NCI-H1048 (cell line): Measurements from ENCODE around the gene MMRN2.
"Not testable (repeated sequence)": the region's sequence is repeated elsewhere in the genome, so short reads cannot be mapped to it uniquely, and the experiment has no call there.

ENCODE experiments used
- DNase-seq: peaks from one replicate; lab custom pipeline; 2025; lab: John Stamatoyannopoulos, UW

Gene MMRN2

DNA sequence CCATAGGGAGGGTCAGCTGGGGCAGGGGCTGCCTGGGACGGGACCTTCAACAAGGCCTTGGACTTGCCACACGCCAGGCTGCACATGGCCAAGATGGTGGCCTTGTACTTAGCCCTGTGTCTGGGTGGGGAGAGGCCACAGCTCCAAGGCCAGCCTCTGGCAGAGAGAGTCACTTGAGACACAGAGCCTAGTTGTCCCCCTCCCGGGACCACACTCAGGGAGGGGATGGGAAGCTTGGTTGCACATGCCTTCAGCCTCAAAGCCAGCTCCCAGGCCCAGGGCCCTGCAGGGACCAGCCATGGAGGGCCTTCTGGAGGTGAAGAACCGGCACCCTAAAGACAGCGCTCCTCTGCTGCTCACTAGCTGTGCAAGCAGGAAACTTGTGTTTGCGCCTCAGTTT lies 16.7 kb downstream of the MMRN2 start:
- DNase-seq, result no peak

DNA sequence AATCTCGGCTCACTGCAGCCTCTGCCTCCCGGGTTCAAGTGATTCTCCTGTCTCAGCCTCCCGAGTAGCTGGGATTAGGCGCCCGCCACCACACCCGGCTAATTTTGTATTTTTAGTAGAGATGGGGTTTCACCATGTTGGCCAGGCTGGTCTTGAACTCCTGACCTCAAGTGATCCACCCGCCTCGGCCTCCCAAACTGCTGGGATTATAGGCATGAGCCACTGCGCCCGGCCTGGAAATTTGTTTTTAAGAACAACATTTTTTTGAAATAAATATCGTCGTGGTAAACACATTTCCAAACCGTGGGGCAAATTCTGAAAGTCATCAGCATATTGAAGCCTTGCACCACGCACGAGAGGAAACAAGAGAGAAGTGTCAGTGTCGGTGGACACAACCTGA lies 17.3 kb downstream of the MMRN2 start:
- DNase-seq, result not testable (repeated sequence)

DNA sequence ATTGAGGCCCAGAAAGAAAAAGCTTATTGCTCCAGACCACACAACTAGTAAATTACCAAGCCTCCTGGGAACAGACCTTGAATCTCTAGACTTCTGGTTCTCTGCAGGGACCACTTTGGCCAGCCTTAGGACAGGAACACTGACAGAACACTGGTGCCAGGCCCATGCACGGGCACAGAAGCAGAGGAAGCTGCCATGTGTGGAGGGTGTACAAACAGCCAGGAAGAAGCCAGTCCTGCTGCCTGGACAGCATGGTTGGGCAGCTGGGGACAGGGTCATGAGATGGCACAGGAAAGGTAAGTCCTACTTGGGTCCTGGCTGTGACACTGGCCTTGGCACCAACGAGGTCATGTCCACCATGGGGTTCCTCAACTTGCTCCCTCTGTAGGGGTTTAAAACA lies 19.2 kb downstream of the MMRN2 start:
- no peak for DNase-seq

DNA sequence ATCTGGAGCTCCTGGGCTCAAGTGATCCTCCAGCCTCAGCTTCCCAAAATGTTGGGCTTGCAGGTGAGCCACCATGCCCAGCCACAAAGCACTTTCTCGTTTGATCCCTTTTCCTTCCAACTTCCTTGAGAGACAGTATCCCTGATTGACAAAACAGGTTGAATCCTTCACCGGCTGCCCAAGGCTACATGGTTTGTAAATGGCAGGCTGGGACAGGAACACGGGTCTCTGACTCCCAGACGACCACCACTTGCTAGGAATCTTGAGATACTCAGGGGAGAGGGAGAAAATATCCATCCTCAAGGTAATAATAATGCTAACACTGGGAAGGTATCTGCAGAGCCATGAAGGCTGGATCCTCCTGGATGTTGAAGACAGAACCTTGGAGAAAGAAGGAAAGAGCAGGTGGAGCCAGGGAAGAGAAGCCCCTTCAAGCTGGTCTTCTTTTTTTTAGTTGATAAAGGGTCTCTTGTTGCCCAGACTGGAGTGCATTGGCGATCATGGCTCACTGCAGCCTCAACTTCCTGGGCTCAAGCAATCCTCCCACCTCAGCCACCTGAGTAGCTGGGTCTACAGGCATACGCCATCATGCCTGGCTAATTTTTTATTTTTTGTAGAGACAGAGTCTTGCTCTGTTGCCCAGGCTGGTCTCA lies 19.8 kb downstream of the MMRN2 start:
- no peak for DNase-seq

DNA sequence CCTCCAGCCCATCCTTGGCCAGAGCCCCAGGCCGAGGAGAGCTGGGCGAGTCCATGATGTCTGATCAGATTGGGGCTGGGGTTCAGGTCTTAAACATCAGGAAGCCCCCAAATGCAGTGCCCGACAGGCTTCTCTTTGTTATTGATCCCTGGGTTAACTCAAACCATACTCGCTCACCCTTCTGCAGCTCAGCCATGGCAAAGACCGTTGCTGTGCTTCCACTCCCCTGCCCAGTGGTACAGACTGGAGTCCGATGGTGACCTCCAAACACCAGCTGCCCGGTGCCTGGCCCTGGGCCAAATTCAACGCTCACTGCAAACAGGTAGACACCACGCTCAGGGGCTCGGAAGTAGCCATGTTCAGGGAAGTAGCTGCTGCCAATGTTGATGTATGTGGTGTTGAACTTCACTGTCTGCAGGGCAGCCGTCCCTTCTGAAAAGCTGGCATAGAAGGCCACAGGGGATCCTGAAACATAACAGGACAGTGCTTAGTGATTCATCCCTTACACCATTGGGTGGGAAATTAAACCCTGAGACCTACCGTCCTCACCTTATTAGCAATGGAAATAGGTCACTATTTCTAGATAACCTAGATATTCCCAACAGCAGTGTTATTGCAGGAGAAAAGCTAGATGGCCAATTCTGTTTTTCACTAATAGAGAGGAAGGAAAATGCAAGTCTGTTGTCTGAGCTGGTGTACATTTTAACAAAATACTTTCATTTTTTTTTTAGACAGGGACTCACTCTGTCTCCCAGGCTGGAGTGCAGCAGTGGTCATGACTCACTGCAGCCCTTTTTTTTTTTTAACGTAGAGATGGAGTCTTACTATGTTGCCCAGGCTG lies 20.5 kb downstream of the MMRN2 start:
- DNase-seq, result no peak

DNA sequence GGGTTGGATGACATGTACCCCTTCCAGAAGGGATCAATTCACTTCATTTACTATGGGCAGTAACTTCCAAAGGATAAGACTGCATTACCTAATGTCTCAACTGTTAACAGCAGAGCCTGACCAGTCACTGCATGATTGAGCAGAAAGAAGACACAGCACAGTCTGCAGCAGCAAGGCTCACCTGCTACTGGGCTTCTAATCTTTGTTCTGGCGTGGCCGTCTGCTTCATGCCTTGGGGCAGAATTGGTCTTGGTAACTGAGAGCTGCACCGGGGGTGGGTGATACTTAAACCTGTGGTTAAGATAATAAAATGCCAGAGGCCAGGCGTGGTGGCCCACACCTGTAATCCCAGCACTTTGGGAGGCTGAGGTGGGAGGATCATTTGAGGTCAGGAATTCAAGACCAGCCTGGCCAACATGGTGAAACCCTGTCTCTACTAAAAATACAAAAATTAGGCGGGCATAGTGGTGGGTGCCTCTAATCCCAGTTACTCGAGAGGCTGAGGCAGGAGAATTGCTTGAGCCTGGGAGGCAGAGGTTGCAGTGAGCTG lies 23.2 kb downstream of the MMRN2 start:
- not testable (repeated sequence) for DNase-seq

DNA sequence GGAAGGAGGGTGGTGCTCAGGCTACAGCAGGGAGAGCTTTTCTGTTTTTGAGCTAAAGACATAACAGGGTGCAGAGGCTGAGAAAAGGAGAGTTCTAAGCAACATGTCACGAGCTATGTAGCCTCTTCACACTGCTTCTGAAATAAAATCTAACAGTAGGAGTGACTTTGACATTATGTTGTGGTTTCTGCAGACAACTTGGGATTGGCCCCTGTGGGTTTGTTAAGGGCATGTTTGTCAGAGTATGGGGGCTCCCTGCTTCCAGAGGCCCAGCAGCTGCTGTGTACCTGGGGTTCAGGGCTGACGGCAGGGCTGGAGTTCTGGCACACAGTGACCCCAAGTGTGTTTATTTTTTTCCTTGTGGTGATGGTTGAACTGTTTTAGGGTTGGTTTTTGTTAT lies 24.7 kb downstream of the MMRN2 start:
- no peak for DNase-seq

DNA sequence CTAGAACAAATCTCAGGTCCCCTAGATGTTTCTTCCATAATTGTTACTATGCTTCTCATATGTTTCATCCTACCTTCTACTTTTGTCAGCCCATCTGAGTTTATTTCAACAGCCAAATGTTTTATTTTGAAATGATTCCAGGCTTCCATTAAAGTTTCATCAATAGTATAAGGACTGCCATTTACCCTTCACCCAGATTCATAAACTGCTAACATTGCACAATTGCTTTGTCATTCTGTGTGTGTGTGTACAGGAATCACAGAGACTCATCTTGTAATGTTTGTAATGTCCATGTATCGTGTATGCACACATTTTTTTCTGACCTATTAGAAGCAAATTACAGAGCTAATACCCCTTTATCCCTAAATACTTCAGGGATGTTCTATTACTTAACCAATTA lies 25.5 kb downstream of the MMRN2 start:
- DNase-seq, result no peak

DNA sequence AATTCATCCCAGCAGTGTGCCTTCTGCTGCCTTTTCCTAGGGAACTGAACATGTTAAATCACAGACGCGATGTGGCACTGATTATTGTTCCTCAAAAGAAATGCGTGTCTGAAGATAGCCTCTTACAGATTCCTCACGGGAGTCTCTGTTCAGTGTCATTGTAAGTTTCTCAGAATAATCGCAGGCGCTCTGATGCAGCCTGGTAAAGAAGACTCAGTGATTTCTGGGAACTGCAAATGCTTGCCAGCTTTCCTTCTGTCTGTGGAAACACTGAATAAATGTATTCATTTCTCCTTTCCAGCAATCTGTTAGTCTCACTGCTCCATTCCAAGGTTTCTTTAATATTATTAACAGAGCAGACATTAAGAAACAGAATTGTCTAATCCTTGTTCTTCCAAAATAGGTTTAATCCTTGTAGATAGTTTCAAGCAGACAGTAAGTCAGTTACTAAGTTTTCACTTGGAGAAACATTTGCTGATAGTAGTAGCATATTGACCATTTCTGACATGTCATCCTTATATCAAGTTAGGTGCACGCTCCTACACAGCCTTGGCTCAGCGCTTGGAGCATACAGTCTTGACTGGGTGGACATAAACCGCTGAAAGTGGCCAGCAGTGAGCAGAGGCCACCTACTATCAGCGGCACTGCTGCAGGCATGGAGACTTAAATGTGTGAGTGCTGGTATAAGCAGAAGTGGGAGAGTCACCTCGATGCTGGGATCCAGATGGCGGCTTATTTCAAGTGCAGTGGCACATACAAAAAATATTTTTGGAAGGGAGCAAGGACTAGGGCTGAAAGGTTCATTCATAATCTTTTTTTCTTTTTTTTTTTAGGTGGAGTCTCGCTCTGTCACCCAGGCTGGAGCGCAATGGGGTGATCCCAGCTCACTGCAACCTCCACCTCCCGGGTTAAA lies 27.7 kb downstream of the MMRN2 start:
- no peak for DNase-seq

DNA sequence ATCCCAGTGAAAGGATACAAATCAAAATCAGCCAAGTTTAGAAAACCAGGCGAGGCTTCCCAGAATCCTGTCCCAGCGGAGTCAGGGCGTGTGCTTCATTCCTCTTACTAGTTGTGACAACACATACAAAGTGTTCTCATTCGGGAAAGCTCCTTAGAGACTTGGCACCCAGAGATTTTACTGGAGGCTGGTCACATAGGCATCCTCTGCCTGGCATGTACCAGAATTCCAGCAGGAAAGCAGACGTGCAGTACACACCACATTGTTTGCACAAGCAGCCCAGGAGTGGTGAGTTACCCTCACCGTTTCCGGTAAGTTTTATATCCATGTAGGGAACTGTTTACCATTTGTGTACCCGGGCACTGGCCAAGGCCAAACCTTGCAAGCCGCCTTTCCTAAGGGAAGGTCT lies 34.9 kb downstream of the MMRN2 start:
- DNase-seq, result no peak

DNA sequence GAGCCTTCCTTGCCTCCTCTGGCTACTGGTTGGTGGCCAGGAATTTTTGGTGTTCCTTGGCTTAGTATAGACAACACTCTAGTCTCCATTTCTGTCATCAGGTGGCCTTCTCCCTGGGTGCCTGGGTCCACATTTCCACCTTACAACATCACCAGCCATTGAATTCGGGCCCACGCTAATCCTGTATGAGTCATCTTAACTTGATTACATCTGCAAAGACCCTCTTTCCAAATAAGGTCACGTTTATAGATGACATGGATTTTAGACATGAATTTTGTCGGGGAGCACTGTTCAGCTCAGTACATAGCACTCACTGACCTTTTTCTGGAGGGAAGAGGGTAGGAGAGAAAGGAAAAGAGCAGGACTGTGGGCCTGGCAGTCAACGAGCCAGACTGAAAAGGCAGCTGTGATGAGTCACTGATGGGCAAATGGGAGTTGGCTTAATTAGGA lies 39.4 kb downstream of the MMRN2 start:
- DNase-seq, result no peak

DNA sequence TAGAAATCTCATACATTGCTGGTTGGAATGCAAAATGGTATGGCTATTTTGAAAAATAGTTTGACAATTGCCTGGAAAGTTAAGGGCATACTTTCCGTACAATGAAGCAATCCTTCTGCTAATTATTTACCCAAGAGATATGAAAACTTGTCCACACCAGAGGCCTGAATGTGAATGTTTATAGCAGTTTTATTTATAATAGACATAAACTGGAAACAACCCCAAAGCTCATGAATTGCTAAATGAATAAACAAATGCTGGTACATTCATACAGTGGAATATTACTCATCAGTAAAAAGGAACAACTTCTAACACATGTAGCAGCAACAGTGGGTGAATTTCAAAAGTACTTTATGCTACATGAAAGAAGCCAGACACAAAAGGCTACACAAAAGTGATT lies 42.7 kb downstream of the MMRN2 start:
- DNase-seq, result no peak

DNA sequence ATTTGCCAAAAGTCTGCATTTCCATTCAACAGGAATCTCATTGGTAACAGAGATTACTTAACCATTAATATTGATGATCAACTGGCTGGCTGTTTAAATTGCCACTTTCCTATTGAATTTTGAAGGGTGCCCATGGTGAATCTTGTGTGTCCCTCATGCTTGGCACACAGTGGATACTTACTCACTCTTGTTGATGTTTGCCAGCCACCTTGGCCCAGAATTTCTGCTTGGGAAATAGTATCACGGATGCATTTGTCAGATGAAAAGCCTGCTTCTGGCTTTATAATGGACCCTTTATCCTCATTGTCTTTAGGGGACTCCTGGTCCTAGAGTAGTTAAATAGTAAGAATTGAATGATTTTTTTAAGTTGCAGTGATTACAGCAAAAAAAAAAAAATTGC lies 52.0 kb downstream of the MMRN2 start:
- no peak for DNase-seq

DNA sequence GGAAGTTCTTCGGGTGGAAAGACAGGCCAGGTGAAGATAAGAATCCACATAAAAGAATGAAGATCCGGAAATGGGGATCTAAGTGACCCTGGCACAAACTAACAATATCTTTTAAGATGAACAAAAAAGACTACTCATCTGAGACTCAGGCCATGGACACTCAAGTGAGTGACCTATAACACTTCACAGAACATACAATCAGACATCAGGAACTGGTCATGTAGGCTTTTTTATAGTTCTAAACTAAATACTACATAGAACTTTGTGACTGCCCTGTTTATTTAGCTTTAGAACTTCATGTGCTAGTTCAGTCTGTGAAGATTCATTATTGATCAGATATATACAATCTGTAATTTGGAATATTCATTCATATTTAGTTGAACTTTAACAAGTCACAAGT lies 52.8 kb downstream of the MMRN2 start:
- no peak for DNase-seq

DNA sequence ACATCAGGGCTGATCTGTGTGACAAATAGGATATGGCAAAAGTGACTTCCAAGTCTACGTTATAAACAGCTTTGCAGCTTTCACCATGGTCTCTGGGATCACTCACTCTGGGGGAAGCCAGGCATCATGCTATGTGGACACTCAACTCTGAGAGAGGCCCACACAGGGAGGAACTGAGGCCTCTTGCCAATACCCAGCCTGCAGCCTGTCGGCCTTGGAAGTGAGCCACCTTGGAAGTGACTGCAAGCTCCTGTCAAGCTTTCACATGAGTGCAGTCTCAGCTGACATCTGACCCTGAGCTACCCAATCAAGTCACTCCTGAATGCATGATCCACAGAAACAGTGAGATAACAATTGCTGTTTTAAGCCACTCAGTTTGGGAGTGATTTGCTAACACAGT lies 56.5 kb downstream of the MMRN2 start:
- DNase-seq, result no peak

DNA sequence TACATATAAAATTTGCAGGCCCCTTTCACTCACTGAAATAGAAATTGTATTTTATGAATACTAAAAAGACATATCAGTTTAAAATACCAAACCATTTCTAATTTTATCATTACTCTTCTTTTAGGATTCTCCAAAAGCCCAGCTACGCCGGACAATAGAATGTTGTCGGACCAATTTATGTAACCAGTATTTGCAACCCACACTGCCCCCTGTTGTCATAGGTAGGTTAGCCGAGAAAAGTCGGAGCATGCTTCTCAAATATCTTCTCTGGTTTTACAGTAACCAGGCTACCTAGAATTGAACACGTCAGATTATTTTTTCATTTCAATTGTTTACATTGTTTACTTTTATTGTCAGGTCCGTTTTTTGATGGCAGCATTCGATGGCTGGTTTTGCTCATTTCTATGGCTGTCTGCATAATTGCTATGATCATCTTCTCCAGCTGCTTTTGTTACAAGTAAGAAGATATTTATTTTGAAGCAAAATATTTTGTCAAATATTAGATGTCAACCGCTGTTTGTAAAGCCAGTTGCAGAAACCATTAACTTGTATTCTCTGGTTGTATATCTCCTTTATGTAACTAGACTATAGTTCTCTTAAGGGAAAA lies 57.6 kb downstream of the MMRN2 start:
- DNase-seq, result no peak

DNA sequence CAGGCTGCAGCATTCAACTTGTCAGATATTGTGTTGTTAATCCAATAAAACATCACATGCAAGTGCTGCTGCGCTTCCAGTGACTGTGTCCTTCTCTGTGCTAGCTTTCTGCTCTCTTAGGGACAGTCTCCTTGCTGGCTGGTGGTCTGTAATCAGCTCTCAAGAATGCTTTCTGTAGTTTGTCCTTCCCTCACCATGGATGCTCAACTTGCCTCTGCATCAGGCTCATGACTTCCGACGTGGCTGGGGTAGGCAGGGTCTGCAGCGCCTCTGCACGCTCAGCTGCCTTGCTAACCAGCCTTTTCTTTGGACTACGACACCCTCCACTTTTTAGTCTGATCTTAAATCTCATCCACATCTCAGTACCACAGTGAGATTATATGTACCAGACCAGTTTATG lies 58.3 kb downstream of the MMRN2 start:
- DNase-seq, result no peak

DNA sequence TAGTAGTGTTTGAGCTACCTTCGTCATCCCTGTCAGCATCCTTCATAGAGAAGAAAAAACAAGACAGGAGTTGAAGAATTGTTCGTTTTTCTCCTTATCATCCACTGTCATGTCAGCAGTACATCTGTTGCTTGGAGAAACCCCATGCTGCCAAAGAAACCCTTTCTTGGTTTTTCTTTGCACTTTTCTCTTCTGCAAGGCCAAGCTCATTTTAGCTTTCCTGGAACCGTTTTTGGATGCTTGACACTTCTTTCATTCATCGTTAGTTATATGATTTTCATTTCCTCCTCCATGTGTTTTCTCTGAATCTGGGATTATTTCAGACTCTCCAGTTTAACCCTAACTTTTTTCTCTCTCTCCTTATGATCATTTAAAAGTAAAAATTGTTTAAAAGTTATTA lies 58.9 kb downstream of the MMRN2 start:
- no peak for DNase-seq

DNA sequence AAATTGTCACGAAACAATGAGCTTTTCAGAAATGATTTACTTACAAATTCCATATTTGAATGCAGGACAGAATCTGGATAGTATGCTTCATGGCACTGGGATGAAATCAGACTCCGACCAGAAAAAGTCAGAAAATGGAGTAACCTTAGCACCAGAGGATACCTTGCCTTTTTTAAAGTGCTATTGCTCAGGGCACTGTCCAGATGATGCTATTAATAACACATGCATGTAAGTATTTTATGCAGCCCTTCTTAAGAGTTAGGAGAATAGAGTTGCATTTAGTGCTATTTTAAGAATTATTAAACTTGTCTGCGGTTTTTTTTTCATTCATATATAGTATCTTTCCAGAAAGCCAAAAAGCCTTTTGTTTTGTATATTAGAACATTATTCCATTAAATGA lies 67.4 kb downstream of the MMRN2 start:
- no peak for DNase-seq

DNA sequence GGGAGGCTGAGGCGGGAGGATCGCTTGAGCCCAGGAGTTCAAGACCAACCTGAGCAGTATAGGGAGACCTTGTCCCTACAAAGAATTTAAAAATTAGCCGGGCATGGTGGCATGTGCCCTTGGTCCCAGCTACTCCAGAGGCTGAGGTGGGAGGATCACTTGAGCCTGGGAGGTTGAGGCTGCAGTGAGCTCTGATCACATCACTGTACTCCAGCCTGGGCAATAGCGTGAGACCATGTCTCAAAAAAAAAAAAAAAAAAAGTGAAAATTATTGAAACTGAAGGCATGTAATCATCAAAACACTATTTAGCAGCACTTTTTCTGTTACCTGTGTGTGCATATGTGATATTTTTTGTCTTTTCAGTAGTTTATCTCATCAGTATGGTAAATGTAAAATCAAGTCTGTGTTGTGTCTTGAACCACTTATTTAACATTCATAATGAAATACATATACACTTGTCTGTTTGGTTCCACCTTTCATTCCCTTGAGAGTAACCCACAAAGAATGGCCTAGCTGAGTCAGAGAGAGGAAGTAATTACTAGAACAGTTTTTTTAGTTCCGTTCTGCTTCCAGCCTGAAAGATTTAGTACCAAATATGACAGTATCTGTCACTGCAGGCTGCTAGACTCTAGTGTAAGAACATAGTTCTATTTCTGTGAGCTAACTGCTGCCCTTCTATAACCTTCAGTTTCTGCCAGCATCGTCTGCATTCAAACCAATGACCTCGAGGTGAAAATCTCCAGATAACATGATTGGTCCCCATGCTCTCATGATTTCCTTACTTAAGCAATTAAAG lies 68.6 kb downstream of the MMRN2 start:
- DNase-seq, result no peak
